ENCODE results near the gene ATG4D.
A peak's percentile ranks its signal among the peaks of the same experiment; 100 is the strongest.
"Not testable (repeated sequence)": the region's sequence is repeated elsewhere in the genome, so short reads cannot be mapped to it uniquely, and the experiment has no call there.

Gene ATG4D

DNA sequence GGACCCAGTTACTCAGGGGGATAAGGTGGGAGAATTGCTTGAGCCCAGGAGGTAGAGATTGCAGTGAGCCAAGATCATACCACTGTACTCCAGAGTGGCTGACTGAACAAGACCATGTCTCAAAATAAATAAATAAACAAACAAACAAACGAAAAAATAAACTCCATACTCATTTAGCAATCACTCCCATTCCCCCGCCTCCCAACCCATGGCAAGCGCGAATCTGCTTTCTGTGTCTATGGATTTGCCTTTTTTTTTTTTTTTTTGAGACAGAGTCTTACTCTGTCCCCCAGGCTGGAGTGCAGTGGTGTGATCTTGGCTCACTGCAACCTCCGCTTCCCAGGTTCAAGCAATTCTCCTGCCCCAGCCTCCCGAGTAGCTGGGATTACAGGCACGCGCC lies 16.8 kb upstream of the ATG4D start:
- not testable (repeated sequence) for H3K9me3 ChIP-seq (ENCODE audit: low read length); H3K4me1 ChIP-seq (ENCODE audit: insufficient read depth, low read length); H3K36me3 ChIP-seq (ENCODE audit: insufficient read depth, low read length); H2AFZ ChIP-seq (ENCODE audit: low read depth, low read length); H3K4me3 ChIP-seq (ENCODE audit: low read length)
- peaks cover 11% of the 10 kb centered on the region for H3K27me3 ChIP-seq (ENCODE audit: insufficient read depth, low read length)

DNA sequence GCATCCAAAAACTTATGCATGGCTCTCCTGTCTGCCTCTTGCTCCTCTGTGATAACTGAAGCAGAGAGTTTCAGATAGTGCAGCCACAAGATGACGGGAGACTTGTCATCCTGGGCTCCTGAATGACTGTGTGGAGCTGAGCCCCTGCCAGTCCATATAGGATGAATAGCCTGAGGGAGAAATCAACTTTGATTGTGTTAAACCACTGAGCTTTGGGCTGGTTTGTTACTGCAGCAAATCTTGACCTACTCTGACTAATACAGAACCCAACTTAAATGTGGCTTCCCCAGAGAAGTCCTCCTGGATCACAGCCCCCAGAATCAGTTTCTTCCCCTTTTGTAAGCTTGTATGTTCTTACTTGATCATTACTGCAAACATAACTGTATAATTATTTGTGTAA lies 11.2 kb upstream of the ATG4D start:
- no peak overlapping the region for H2AFZ ChIP-seq (ENCODE audit: low read depth, low read length)
- no peaks in the 10 kb centered on the region for H3K27me3 ChIP-seq (ENCODE audit: insufficient read depth, low read length)
- no peaks in the 10 kb centered on the region for H3K4me1 ChIP-seq (ENCODE audit: insufficient read depth, low read length)
- no peaks in the 10 kb centered on the region for H3K9me3 ChIP-seq (ENCODE audit: low read length)
- no peak overlapping the region for H3K4me3 ChIP-seq (ENCODE audit: low read length)
- no peaks in the 10 kb centered on the region for H3K36me3 ChIP-seq (ENCODE audit: insufficient read depth, low read length)

DNA sequence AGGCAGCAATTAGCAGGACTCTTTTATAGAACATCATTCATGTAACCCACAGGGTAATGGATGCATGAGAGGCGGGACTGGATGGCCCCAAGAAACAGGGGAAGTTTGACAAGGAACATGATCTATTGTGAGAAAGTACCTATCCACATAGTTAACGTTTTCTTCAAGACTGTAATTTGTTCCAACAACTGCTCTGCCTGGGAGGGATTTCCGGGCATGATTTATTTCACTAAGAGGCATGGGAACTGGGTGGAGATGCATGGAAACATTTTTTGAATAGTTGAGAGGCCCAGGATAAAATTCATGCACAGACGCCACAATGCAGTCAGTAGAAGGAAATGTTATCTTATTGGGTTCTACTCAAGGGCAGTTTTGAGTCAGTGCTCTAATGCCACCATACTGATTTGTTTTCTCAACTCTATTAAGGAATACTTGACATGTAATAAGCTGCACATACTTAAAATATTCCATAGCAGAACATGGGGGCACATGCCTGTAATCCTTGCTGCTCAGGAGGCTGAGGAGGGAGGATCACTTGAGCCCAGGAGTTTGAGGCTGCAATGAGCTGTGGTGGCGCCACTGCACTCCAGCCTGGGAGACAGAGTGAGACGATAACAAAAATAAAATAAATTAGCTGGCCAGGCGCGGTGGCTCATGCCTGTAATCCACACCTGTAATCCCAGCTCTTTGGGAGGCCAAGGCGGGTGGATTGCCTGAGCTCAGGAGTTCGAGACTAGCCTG lies 9.9 kb upstream of the ATG4D start:
- Histone ChIP-seq H3K4me3 (ENCODE audit: low read length) (no peak overlapping the region), H3K27me3 (ENCODE audit: insufficient read depth, low read length) (peaks cover 3% of the 10 kb centered on the region), H3K4me1 (ENCODE audit: insufficient read depth, low read length) (no peaks in the 10 kb centered on the region), H3K36me3 (ENCODE audit: insufficient read depth, low read length) (no peaks in the 10 kb centered on the region), H2AFZ (ENCODE audit: low read depth, low read length) (no peak overlapping the region), H3K9me3 (ENCODE audit: low read length) (no peaks in the 10 kb centered on the region)

DNA sequence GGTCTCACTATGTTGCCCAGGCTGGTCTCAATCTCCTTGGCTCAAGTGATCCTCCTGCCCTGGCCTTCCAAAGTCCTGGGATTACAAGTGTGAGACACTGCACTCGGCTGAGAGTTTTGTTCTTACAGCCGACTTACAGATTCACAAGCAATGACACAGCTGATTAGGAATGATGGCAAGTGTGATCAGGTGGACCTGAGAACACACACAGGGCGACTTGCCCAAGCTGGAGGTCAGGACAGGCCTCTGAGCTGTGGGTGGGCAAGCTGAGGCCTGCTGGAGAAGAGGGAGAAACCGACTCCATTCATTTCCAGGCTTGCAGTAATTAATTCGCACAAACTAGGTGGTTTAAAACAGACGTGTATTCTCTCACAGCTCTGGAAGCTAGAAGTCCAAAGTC lies 8.1 kb upstream of the ATG4D start:
- Histone ChIP-seq H2AFZ (ENCODE audit: low read depth, low read length) (no peak overlapping the region), H3K36me3 (ENCODE audit: insufficient read depth, low read length) (no peaks in the 10 kb centered on the region), H3K27me3 (ENCODE audit: insufficient read depth, low read length) (peaks cover 3% of the 10 kb centered on the region), H3K4me3 (ENCODE audit: low read length) (no peak overlapping the region), H3K9me3 (ENCODE audit: low read length) (no peaks in the 10 kb centered on the region), H3K4me1 (ENCODE audit: insufficient read depth, low read length) (no peaks in the 10 kb centered on the region)

DNA sequence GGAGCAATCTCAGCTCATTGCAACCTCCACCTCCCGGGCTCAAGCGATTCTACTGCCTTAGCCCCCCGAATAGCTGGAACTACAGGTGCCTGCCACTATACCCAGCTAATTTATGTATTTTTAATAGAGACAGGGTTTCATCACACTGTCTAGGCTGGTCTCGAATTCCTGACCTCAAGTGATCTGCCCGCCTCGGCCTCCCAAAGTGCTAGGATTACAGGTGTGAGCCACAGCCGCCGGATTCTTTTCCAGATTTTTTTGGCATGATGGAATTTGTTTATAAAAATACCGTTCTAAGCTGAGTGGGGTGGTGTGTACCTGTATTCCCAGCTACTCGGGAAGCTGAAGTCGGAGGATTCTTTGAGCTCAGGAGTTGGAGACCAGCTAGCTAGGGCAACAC lies 6.0 kb upstream of the ATG4D start:
- no peak overlapping the region for H3K4me3 ChIP-seq (ENCODE audit: low read length)
- H3K4me1 ChIP-seq (ENCODE audit: insufficient read depth, low read length): no peaks in the 10 kb centered on the region
- peaks cover 3% of the 10 kb centered on the region for H3K27me3 ChIP-seq (ENCODE audit: insufficient read depth, low read length)
- H2AFZ ChIP-seq (ENCODE audit: low read depth, low read length): no peak overlapping the region
- H3K9me3 ChIP-seq (ENCODE audit: low read length): no peaks in the 10 kb centered on the region
- H3K36me3 ChIP-seq (ENCODE audit: insufficient read depth, low read length): no peaks in the 10 kb centered on the region

DNA sequence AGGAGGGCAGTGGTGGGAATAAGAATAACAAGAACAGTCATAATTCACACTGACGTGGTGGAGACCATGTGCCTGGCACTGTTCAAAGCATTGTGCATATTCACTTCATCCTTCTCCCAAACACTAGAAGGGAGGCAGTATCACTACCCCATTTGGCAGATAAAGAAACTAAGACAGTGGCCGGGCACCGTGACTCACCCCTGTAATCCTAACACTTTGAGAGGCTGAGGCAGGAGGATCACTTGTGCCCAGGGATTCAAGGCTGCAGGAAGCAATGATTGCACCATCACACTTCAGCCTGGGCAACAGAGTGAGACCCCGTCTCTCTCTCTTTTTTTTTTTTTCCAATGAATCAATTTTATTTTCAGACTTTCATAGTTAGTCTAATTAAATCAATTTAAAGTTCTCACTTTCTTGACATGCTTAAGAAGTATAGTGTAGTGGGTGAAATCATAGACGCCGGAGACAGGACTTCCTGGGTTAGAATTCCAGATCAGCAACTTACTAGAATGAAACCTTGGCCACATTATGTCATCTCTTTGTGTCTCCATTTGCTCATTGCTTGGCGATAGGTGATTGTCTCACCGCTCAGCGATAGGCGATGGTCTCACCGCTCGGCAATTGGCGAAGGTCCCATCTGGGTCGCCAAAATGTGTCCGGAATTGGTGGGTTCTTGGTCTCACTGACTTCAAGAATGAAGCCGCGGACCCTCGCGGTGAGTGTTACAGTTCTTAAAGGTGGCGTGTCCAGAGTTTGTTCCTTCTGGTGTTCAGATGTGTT lies 5.3 kb upstream of the ATG4D start:
- H2AFZ ChIP-seq (ENCODE audit: low read depth, low read length): no peak overlapping the region

DNA sequence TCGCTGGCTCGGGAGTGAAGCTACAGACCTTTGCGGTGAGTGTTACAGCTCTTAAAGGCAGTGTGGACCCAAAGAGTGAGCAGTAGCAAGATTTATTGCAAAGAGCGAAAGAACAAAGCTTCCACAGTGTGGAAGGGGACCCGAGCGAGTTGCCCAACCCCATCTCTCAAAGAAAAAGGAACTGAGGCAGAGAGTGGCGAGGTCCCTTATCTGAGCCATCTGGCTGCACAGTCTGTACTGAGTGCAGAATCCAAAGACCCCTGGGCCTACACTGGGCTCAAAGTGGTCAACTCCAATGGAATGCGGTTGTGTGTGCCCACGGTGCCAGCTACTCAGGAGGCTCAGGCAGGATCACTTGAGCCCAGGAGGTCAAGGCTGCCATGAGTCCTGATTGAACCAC lies 4.7 kb upstream of the ATG4D start:
- not testable (repeated sequence) for H2AFZ ChIP-seq (ENCODE audit: low read depth, low read length); H3K4me3 ChIP-seq (ENCODE audit: low read length); H3K4me1 ChIP-seq (ENCODE audit: insufficient read depth, low read length); H3K36me3 ChIP-seq (ENCODE audit: insufficient read depth, low read length); H3K9me3 ChIP-seq (ENCODE audit: low read length); H3K27me3 ChIP-seq (ENCODE audit: insufficient read depth, low read length)

More for the DNA sequence above, 5.3 kb upstream of the ATG4D start:
- Histone ChIP-seq H3K4me3 (ENCODE audit: low read length) (no peak overlapping the region), H3K4me1 (ENCODE audit: insufficient read depth, low read length) (no peaks in the 10 kb centered on the region), H3K36me3 (ENCODE audit: insufficient read depth, low read length) (no peaks in the 10 kb centered on the region), H3K9me3 (ENCODE audit: low read length) (no peaks in the 10 kb centered on the region), H3K27me3 (ENCODE audit: insufficient read depth, low read length) (peaks cover 3% of the 10 kb centered on the region)

DNA sequence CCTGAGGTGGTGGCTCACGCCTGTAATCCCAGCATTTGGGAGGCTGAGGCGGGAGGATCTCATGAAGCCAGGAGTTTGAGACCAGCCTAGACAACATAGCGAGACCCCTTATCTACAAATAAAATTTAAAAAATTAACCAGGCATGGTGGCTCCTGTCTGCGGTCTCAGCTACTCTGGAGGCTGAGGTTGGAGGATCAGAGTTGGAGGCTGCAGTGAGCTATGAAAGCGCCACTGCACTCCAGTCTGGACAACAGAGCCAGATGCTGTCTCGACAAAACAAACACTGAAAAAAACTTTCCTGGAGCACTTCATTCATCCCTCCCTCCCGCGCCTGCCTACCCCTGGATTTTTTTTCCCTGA lies 665 bp upstream of the ATG4D start:
- H3K36me3 ChIP-seq (ENCODE audit: insufficient read depth, low read length): peaks cover 14% of the 10 kb centered on the region
- peaks cover 10% of the 10 kb centered on the region for H3K4me1 ChIP-seq (ENCODE audit: insufficient read depth, low read length)

DNA sequence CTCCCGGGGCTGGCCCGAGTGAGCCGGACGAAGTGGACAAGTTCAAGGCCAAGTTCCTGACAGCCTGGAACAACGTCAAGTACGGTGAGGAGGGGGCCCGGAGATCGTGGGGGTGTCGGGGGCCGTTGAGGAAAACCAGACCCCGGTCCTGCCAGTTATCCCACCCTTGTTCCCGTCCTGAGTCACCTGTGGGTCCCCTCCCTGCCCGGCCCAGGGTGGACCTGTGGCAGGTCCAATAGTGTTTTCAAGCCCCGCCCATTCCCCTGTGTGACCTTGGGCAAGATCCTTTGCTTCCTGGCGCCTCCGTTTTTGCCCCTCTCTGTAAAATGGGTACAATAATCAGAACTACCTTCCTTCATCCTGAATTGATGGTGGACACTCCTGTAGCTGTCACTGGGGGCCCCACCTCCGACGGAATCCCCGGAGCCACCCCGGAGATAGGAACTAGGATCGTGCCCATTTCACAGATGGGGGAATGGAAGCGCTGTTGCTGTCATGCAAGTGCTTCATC lies 593 bp downstream of the ATG4D start:
- Histone ChIP-seq H3K36me3 (ENCODE audit: insufficient read depth, low read length) (peaks cover 25% of the 10 kb centered on the region), H3K27me3 (ENCODE audit: insufficient read depth, low read length) (no peaks in the 10 kb centered on the region), H2AFZ (ENCODE audit: low read depth, low read length) (peak overlapping the region; percentile 85), H3K9me3 (ENCODE audit: low read length) (no peaks in the 10 kb centered on the region), H3K4me1 (ENCODE audit: insufficient read depth, low read length) (peaks cover 10% of the 10 kb centered on the region), H3K4me3 (ENCODE audit: low read length) (peak overlapping the region; percentile 99)

More for the DNA sequence above, 665 bp upstream of the ATG4D start:
- peak overlapping the region; percentile 85 for H2AFZ ChIP-seq (ENCODE audit: low read depth, low read length)
- H3K4me3 ChIP-seq (ENCODE audit: low read length): peak overlapping the region; percentile 99
- H3K27me3 ChIP-seq (ENCODE audit: insufficient read depth, low read length): peaks cover 3% of the 10 kb centered on the region
- no peaks in the 10 kb centered on the region for H3K9me3 ChIP-seq (ENCODE audit: low read length)

DNA sequence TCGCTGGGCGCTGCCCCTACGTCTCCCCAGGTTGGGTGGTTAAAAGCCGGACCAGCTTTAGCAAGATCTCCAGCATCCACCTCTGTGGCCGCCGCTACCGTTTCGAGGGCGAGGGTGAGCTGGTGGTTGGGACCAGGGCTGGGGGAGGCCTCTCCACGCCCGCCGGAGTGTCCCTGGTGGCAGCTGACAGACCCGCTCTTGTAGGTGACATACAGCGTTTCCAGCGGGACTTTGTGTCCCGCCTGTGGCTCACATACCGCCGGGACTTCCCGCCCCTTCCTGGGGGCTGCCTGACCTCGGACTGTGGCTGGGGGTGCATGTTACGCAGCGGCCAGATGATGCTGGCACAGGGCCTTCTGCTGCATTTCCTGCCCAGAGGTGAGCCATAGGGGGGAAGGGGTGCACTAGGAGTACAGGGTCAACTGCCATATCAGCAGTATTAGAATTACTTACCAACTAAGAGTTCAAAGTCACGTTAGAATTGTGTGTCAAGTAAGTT lies 1.1 kb downstream of the ATG4D start:
- Histone ChIP-seq H3K27me3 (ENCODE audit: insufficient read depth, low read length) (no peaks in the 10 kb centered on the region), H3K9me3 (ENCODE audit: low read length) (no peaks in the 10 kb centered on the region), H3K36me3 (ENCODE audit: insufficient read depth, low read length) (peaks cover 28% of the 10 kb centered on the region), H3K4me3 (ENCODE audit: low read length) (peak overlapping the region; percentile 99), H3K4me1 (ENCODE audit: insufficient read depth, low read length) (peaks cover 10% of the 10 kb centered on the region), H2AFZ (ENCODE audit: low read depth, low read length) (no peak overlapping the region)

DNA sequence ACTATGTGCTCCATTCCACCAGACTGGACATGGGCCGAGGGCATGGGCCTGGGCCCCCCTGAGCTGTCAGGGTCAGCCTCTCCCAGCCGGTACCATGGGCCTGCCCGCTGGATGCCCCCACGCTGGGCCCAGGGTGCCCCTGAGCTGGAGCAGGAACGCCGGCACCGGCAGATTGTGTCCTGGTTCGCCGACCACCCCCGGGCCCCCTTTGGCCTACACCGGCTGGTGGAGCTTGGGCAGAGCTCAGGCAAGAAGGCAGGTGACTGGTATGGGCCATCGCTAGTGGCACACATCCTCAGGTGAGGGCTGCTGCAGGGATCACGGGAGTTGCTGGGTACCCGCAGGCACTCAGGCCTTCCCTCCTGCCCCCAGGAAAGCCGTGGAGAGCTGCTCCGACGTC lies 3.1 kb downstream of the ATG4D start:
- Histone ChIP-seq H3K36me3 (ENCODE audit: insufficient read depth, low read length) (peaks cover 38% of the 10 kb centered on the region), H3K4me1 (ENCODE audit: insufficient read depth, low read length) (peaks cover 10% of the 10 kb centered on the region), H3K9me3 (ENCODE audit: low read length) (no peaks in the 10 kb centered on the region), H2AFZ (ENCODE audit: low read depth, low read length) (no peak overlapping the region), H3K4me3 (ENCODE audit: low read length) (no peak overlapping the region), H3K27me3 (ENCODE audit: insufficient read depth, low read length) (no peaks in the 10 kb centered on the region)

DNA sequence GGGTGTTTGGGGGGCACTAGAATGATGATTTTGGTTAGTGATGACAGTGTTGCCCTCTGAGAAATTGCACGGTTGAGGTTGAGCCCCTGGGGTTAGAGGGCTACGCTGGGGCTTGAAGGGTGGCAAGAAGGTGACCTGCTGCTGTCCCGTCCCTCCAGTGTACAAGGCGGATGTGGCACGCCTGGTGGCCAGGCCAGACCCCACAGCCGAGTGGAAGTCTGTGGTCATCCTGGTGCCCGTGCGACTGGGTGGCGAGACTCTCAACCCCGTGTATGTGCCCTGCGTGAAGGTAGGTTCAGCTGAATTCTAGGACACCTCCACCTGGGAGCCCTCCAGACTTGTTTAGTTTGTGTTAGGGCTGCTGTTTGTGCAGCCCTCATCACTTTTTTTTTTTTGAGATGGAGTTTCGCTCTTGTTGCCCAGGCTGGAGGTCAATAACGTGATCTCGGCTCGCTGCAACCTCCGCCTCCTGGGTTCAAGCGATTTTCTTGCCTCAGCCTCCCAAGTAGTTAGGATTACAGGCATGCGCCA lies 5.1 kb downstream of the ATG4D start:
- no peak overlapping the region for H3K4me3 ChIP-seq (ENCODE audit: low read length)
- no peak overlapping the region for H2AFZ ChIP-seq (ENCODE audit: low read depth, low read length)
- H3K36me3 ChIP-seq (ENCODE audit: insufficient read depth, low read length): peaks cover 57% of the 10 kb centered on the region

DNA sequence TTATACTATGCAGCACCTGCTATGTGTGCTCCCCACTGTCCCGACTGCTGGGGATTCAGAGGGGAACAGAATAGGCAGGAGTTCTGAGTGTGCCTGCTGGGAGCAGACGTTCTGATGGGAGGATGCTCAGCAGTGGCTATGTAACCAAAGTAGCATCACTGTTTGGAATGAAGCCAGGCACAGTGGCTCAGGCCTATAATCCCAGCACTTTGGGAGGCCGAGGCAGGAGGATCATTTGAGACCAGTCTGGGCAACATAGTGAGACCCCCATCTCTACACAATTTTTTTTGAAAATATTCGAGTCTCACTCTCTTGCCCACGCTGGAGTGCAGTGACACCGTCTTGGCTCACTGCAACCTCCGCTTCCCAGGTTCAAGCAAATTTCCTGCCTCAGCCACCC lies 6.0 kb downstream of the ATG4D start:
- H3K4me3 ChIP-seq (ENCODE audit: low read length): no peak overlapping the region
- peaks cover 66% of the 10 kb centered on the region for H3K36me3 ChIP-seq (ENCODE audit: insufficient read depth, low read length)
- no peaks in the 10 kb centered on the region for H3K9me3 ChIP-seq (ENCODE audit: low read length)
- H3K4me1 ChIP-seq (ENCODE audit: insufficient read depth, low read length): peaks cover 4% of the 10 kb centered on the region
- no peaks in the 10 kb centered on the region for H3K27me3 ChIP-seq (ENCODE audit: insufficient read depth, low read length)
- H2AFZ ChIP-seq (ENCODE audit: low read depth, low read length): no peak overlapping the region

More for the DNA sequence above, 5.1 kb downstream of the ATG4D start:
- Histone ChIP-seq H3K4me1 (ENCODE audit: insufficient read depth, low read length) (peaks cover 10% of the 10 kb centered on the region), H3K27me3 (ENCODE audit: insufficient read depth, low read length) (no peaks in the 10 kb centered on the region), H3K9me3 (ENCODE audit: low read length) (no peaks in the 10 kb centered on the region)
